ENCODE results near the gene MYO7A.

Gene MYO7A

DNA sequence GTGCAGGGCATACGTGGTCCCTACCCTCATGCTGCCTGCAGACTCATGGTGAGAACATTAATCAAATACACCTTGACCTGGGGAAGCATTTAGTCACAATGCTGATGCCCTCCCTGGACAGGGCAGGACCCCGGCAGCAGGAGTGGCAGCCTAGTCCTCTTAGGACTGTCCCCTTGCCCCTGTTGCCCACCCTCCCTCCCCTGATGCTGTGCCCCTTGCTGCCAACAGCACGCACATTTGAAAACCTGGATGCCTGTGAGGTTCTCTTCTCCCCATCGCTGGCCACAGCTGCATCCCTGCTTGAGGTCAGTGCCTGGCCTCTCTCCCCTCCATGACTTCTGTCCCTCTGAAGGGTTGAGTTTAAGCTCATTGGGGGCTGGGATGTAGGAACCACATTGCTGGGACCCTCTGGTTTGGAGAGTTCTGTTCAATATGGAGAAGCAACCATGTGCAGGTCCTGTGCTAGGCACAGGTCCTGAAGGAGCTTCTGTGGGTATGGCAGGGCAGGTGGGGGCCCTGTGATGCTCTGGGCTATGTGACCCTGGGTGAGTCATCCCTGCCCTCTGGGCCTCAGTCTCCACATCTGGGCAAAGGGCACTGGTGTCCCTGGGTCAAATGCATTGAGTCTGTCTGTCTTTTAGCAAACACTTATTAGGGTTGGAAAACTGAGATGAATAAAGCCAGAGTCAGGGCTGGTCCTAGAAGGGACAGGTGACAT, 31.3 kb downstream of the MYO7A start:
- no peak for DNase-seq

DNA sequence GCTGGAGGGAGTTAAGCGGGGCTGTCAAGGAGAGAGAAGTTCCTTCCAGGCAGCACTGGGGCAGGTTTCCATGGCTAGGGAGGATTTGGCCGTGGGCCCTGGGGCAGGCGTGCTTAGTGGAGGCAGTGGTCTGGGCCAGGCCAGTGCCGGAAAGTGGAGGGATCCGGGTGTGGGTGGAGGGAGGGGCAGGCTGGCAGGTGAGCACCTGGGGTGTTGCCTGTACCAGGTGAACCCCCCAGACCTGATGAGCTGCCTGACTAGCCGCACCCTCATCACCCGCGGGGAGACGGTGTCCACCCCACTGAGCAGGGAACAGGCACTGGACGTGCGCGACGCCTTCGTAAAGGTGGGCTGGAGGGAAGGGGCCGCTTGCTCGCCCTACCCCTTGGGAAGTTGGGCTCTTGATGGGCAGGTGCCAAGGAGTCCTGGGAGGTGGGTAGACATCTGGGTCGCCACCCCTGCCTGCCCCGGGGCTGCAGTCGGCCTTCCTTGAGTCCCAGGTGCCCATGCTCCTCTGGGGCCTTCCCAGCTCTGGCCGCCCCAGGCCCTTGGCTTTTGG, 32.0 kb downstream of the MYO7A start:
- no peak for DNase-seq

DNA sequence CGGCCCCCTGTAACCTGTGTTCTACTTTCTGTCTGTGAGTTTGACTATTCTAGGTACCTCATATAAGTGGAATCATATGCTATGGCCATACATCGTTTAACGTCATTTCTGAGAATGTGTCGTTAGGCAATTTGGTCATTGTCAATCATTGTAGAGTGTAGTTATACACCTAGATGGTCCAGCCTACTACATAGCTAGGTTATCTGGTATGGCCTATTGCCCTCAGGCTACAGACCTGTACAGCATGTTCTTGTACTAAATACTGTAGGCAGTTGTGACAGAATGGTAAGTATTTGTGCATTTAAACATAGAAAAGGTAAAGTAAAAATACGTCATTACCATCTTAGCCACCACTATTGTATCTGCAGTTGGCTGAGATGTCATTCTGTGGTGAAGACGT, 35.2 kb downstream of the MYO7A start:
- DNase-seq: no peak

DNA sequence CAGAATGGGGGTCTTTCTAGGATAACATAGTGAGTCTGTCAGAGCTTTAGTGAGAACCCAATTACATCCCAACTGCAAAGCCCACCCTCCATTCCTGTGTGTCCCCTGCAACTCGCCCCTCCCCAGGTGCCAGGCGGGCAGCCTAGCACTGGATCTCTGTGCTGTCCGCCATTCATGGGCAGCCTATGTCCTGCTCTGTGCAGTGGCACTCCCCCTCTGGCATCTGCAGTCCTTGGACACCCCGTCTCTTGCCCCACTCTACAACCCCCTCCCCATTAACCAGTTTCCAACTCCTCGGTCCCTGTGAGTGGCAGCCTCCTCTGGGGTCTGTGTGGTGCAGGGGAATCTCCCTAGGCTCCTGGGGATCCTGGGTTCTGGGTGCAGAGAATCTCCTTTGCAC, 37.0 kb downstream of the MYO7A start:
- DNase-seq: no peak

DNA sequence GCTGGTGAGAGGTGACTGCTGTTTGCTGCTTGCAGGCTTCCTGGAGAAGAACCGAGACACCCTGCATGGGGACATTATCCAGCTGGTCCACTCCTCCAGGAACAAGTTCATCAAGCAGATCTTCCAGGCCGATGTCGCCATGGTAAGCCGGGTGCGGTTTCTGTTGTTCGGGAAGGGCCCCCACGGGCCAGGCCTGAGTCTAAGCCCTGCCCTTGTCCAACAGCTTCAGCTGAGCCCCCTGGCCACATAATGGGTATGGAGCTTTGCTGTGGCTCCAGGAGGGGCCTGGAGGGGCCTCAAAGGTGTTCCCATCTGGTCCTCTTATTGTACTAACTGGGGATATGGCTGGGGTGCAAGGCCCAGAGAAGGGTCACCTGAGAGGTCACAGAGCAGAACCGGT, 38.0 kb downstream of the MYO7A start:
- DNase-seq: no peak

DNA sequence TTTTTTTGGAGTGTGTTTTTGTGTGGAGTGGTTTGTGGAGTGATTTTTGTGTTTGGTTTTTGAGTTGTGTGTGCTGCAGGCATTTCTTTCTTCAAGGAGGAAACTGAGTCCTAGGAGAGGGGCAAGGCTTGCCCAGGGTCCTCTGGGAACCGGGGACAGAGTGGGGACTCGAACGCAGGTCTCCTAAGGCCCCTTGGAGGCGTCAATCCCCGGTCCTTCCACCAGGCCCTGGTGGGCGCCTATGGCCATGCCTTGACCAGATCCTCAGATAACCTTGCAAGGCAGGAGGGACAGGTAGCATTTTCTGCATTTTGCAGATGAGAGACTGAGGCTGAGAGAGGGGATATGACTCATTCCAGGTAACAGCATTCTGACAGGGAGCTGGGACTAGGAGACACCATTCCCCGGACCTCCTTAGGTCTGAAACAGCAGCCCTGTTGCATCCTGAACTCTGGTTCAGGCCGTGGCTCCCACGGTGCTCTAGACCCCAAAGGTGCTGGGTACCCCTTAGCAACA, 39.1 kb downstream of the MYO7A start:
- DNase-seq: no peak

GRCh38 chr11:77167791-77168190, 39.7 kb downstream of the MYO7A start:
- DNase-seq: no peak

DNA sequence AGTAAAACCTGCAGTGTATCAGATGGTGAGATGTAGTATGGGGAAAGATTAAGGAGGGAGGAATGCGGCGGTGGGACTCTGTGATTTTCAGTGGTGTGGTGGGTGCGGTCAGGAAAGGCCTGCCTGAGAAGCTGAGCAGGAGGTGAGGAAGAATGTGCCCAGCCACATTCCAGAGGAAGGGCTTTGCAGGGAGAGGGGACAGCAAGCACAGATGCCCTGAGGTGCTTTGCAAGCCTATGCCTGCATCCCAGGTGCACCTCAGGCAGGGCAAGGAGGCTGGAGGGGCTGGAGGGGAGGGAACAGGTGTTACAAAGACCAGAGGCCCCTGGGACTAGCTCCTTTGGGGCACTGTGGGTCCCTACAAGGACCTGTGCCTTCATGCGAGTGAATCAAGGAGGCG, 42.1 kb downstream of the MYO7A start:
- no peak for DNase-seq

- no peak for DNase-seq
Observed at GRCh38 chr11:77171254-77171653, 43.2 kb downstream of the MYO7A start.

DNA sequence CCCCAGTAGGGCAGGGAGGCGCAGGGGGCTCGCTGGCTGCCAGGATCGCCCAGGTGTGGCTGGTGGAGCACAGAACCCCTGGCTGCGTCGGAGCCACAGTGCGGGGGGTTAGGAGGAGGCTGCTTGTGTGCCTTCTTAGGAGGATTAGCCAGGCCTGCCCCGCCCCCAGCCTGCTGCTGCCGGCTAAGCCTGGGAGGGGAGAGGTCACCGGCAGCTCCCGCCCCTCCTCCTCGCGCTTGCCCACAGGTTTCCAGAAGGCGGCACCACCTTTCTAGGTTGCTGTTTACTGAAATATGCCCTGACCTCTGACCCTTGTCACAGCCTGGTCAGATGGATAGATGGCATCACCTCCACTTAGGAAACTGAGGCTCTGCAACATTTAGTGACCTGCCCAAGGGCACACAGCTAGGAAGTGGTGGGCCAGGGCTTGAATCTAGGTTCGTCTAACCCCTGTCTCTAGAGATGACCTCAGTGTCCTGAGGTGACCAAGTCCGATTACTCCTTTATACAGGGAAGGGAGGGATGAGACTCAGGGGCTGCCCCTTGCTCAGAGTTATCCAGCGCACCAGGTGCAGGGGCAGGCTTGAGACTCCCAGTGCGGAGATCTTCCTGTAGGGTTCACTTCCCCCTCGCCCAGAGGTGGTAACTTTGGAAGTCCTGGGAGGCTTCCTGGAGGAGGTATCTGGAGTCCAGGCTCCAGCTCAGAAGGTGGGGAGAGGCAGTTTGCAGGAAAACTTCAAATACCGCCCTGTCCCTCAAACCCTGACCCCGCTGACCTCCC, 44.0 kb downstream of the MYO7A start:
- DNase-seq: no peak

DNA sequence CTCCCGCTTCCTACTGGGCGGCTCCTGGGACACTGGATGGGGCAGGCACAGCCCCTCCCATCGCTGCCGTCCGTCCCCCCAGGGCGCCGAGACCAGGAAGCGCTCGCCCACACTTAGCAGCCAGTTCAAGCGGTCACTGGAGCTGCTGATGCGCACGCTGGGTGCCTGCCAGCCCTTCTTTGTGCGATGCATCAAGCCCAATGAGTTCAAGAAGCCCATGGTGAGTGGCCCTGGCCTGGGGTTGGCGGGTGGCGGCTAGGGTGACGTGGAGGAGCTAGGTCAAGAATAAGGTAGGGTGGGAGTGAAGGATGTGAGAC, 44.6 kb downstream of the MYO7A start:
- DNase-seq: no peak

DNA sequence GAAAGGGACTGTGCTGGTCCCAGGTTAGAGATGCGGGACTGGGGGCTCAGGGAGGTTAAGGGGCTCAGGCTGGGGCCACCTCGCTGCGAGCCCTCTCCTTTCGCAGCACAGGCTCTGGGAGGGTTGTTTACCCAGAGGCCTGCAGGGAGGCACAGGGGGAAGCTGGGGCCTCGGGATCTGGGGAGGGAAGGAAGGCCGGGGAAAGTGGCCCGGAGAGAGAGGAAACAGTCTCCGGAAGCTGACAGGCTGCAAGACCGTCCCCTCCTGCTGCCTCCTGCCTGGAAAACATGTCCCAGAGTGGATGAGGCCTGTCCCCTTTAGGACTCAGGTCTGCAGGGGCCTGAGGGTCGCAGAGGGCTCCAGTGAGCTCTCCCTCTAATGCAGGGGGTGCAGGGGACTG, 45.4 kb downstream of the MYO7A start:
- no peak for DNase-seq

GRCh38 chr11:77174559-77174958, 46.5 kb downstream of the MYO7A start:
- DNase-seq: no peak

DNA sequence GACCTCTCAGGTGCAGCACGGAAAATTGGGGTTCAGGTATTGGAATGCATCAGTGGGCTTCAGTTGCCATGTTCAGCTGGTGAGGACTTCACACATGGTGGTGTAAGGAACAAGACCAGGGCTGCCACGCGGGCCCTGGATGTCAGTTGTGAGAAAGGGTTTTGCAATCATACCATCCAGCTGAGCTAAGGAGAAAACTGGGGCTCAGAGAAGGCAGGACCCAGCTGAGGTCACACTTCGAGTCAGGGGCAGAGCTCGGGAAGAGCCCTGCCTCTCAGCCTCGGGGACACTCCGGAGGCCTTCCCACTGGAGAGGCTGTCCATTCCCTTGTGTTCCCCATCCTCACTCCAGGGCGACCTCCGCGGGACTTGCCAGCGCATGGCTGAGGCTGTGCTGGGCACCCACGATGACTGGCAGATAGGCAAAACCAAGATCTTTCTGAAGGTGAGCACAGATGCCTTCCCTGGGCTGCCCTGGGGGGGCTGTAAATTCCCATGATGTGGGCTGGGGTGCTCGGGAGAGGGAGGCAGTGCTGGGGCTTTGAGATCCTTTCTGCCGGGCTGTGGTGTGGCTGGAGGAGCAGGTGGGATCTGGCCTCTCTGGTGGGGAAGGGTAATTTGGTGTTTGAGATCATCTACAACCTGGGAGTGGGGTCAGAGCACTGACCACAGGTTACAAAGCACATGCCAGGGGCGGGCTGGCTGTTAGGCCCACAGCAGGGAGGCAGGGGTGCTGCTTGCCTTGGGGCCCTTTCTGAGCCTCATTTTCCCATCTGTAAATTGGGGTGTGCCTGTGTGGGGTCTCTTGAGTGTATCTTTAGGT, 47.2 kb downstream of the MYO7A start:
- DNase-seq: peak in 1 of 58 donors; percentile 31

DNA sequence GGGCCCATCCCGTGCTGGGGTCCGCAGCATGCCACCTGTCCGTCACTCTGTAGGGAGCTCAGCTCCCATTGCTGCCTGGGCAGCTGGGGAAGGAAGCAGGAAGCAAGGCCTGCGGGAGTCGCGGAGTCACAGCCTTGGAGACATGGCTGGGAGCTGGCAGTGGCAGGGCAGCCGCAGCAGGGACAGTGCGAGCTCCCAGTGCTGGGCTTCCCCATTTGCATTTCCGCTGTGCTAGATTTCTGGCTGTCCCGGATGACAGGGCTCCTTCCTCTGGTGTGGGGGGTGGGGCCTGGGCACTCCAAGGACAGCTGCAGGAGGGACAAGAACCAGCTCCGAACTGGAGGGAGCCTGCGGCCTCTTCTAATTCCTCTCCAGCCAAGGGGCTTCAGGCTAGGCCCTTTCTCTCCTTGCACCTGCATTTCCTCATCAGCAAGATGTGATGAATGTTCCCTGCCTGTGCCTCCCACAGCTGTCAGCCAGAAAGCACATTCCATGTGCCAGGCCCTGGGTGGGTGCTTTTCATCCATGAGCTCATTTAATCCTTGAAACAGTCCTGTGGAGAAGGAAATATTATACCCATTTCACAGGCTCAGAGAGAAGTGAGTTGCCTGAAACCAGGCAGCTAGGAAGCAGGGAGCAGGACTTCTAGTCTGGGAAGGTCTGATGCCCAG, 48.0 kb downstream of the MYO7A start:
- peak in 26 of 58 donors; percentile 10 to 44 (median 23) for DNase-seq

DNA sequence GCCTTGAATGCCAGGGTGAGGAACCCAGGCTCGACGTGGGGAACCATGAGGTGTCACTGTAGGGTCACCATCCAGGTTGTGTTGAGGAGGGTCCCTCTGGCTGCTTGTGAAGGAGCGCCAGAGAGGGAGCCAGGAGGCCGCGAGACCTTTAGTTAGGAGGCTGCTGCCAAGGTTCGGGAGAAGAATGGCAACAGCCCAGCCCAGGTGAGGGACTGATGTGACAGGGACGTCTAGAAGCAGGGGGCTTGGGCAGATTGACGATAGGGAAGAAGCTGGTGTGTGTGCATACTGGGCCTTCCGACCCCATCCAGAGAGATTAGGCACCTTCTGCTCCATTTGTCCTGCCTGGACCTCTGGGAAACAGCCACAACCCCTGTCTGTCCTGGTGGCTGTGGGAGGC, 49.0 kb downstream of the MYO7A start:
- no peak for DNase-seq

DNA sequence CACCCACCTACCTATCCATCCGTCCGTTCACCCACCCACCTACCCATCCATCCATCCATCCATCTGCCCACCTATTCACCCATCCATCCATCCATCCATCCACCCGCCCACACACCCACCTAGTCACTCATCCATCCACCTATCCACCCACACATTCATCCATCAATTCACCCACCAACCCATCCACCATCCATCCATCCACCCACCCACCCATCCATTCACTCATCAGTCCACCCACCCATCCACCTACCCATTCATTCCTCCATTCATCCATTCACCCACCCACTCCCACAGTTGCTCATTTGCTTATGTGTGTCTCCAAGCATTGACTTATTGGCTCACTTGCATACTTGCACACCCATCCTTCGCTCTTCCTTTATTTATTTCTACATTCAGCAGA, 50.1 kb downstream of the MYO7A start:
- DNase-seq: no peak

GRCh38 chr11:77179048-77179447, 51.0 kb downstream of the MYO7A start:
- peak in 45 of 58 donors; percentile 6 to 84 (median 47) for DNase-seq

- DNase-seq: no peak
Observed at GRCh38 chr11:77179681-77180080, 51.6 kb downstream of the MYO7A start.

DNA sequence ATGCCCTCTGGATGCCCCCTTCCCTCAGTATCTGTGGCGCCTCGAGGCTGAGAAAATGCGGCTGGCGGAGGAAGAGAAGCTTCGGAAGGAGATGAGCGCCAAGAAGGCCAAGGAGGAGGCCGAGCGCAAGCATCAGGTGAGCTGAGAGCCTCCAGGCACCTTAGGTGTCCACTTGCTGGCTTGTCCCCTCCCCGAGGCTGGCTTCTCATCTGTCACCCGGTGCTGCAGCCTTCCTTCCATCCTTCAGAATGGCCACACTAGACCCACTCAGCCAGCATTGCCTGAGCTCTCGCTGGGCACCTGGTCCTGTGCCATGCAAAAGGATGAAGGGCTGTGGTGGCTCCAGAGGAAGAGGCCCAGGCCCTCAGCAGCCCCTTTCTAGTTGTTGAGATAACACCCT, 52.3 kb downstream of the MYO7A start:
- no peak for DNase-seq

- DNase-seq: no peak
Observed at GRCh38 chr11:77181226-77181625, 53.2 kb downstream of the MYO7A start.

Measured in anterior cingulate cortex (tissue), 58 donors.